Muscle layer of colon (tissue), 2 donors: ENCODE data around the gene TARM1.
"Not testable (repeated sequence)": the region's sequence is repeated elsewhere in the genome, so short reads cannot be mapped to it uniquely, and the experiment has no call there.

ENCODE experiments used
- H3K27ac ChIP-seq: one replicate; pipeline ENCODE4 v1.7.0; 2013; ENCODE audit warnings: low read depth, mild to moderate bottlenecking, low read length, moderate library complexity
- H3K27me3 ChIP-seq, 2 donors: one replicate each; pipeline ENCODE4 v1.7.0; 2013; ENCODE audit warnings: low read length in 2 of 2, mild to moderate bottlenecking in 2 of 2; ENCODE audit not compliant: insufficient read depth in 2 of 2, control insufficient read depth in 1 of 2
- H3K36me3 ChIP-seq: one replicate; pipeline ENCODE4 v1.7.0; 2013; ENCODE audit warnings: mild to moderate bottlenecking, low read length; ENCODE audit not compliant: insufficient read depth
- H3K4me1 ChIP-seq: one replicate; pipeline ENCODE4 v1.7.0; 2013; ENCODE audit warnings: mild to moderate bottlenecking, low read length; ENCODE audit not compliant: insufficient read depth
- H3K4me3 ChIP-seq, 2 donors: one replicate each; pipeline ENCODE4 v1.7.0; 2013; ENCODE audit warnings: low read length in 2 of 2, low read depth in 1 of 2, mild to moderate bottlenecking in 1 of 2, moderate library complexity in 1 of 2
- H3K9ac ChIP-seq: one replicate; pipeline ENCODE4 v1.7.0; 2013; ENCODE audit warnings: low read length
- H3K9me3 ChIP-seq: one replicate; pipeline ENCODE4 v1.7.0; 2013; ENCODE audit warnings: mild to moderate bottlenecking, low read length
- donor health status: abdominal sarcoma.
- donor health status: Adenocarcinoma of cecum.

Gene TARM1

DNA sequence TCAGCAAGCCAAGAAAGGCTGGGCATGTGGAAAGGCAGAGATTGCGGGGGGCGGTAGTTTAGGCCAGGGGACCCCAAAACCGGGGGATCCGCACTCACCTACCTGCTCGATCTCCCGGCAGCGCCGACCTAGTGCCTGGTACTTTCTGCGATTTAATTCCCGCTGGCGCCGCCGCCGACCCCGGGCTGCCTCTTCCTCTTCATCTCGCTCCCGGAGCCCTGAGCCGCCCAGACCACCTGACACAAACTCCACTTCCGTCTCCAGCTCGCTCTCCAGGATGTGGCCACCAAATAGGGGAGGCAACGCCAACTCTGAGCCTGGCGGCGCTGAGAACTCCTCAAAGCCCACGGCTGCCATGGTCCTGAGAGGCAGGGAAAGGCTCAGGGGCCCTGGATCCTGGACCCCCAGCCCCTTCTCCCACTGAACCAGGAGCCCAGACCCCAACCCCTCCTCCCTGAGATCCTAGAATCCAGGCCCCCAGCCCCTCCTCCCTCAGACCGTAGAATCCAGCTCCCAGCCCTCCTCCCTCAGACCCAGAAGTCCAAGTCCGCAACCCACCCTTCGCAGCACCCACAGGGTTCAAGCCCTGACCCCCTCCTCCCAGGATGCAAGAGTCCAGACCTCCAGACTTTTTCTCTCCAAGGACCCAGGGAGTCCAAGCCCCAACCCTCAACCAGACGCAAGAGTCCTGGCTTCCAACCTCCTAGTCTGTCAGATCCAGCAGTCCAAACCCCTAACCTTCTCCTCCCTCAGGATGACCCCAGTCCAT is 33.4 kb upstream of the TARM1 start:
- H3K9me3 ChIP-seq: no peaks in the 10 kb centered on the region
- H3K27me3 ChIP-seq: no peaks in the 10 kb centered on the region
- H3K27ac ChIP-seq: peak overlapping the region; percentile 99
- peak overlapping the region; percentile 85 to 95 for H3K4me3 ChIP-seq
- H3K36me3 ChIP-seq: peaks cover 17% of the 10 kb centered on the region
- H3K4me1 ChIP-seq: peaks cover 21% of the 10 kb centered on the region
- peak overlapping the region; percentile 75 for H3K9ac ChIP-seq

GRCh38 chr19:54109651-54110050 is 28.5 kb upstream of the TARM1 start:
- Histone ChIP-seq H3K27me3 (no peaks in the 10 kb centered on the region), H3K9me3 (no peaks in the 10 kb centered on the region), H3K9ac (no peak overlapping the region), H3K27ac (no peak overlapping the region), H3K4me1 (peaks cover 9% of the 10 kb centered on the region), H3K36me3 (peaks cover 36% of the 10 kb centered on the region), H3K4me3 (no peak overlapping the region)

- no peak overlapping the region for H3K27ac ChIP-seq
- no peak overlapping the region for H3K9ac ChIP-seq
- peaks cover 36% of the 10 kb centered on the region for H3K36me3 ChIP-seq
- H3K4me1 ChIP-seq: no peaks in the 10 kb centered on the region
- no peaks in the 10 kb centered on the region for H3K9me3 ChIP-seq
- H3K4me3 ChIP-seq: no peak overlapping the region
- H3K27me3 ChIP-seq: no peaks in the 10 kb centered on the region
Measured at GRCh38 chr19:54108496-54108895, 27.3 kb upstream of the TARM1 start.

- no peaks in the 10 kb centered on the region for H3K9me3 ChIP-seq
- peaks cover 36% of the 10 kb centered on the region for H3K36me3 ChIP-seq
- no peak overlapping the region for H3K4me3 ChIP-seq
- H3K27me3 ChIP-seq: no peaks in the 10 kb centered on the region
- H3K27ac ChIP-seq: no peak overlapping the region
- no peak overlapping the region for H3K9ac ChIP-seq
- no peaks in the 10 kb centered on the region for H3K4me1 ChIP-seq
Measured at GRCh38 chr19:54107876-54108490, 26.8 kb upstream of the TARM1 start.

- Histone ChIP-seq H3K4me3 (no peak overlapping the region), H3K27ac (no peak overlapping the region), H3K9me3 (no peaks in the 10 kb centered on the region), H3K36me3 (peaks cover 36% of the 10 kb centered on the region), H3K27me3 (no peaks in the 10 kb centered on the region), H3K4me1 (peaks cover 6% of the 10 kb centered on the region), H3K9ac (no peak overlapping the region)
Measured at GRCh38 chr19:54106716-54107115, 25.6 kb upstream of the TARM1 start.

DNA sequence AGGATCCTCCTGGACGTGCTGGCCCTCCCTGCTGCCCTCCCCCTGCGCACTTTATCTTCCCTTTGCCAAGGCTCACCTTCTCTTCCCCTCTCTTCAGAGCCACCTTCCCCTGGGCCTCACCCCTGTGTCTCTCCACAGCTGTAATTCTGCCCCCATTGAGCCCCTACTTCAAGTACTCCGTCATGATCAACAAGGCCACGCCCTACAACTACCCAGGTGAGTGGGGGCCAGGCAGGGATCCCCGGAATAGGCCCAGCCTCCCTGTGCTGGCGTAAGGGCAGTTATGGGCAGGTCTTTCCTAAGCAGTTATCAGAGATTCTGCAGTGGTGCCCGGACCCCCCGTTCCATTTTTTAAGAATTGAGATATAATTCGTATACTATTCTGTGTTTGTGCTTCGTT is 24.6 kb upstream of the TARM1 start:
- Histone ChIP-seq H3K36me3 (peaks cover 32% of the 10 kb centered on the region), H3K9me3 (no peaks in the 10 kb centered on the region), H3K4me3 (no peak overlapping the region), H3K4me1 (peaks cover 6% of the 10 kb centered on the region), H3K9ac (no peak overlapping the region), H3K27me3 (no peaks in the 10 kb centered on the region), H3K27ac (no peak overlapping the region)

- Histone ChIP-seq H3K36me3 (peaks cover 27% of the 10 kb centered on the region), H3K9ac (no peak overlapping the region), H3K4me1 (peaks cover 6% of the 10 kb centered on the region), H3K27me3 (no peaks in the 10 kb centered on the region), H3K4me3 (no peak overlapping the region), H3K27ac (no peak overlapping the region), H3K9me3 (no peaks in the 10 kb centered on the region)
Measured at GRCh38 chr19:54104998-54105715, 24.0 kb upstream of the TARM1 start.

GRCh38 chr19:54102421-54103169 is 21.4 kb upstream of the TARM1 start, which contains the start of gene NDUFA3:
TSS of gene NDUFA3 (plus strand) at chr19:54102855. CDS start at chr19:54102879, 24 bp downstream.
- H3K27ac ChIP-seq: peak within 1 kb of the TSS; percentile 80
- no peaks in the 10 kb centered on the region for H3K27me3 ChIP-seq
- peak within 1 kb of the TSS; percentile 67 to 89 for H3K4me3 ChIP-seq
- peaks cover 6% of the 10 kb centered on the region for H3K4me1 ChIP-seq
- peak within 1 kb of the TSS; percentile 78 for H3K9ac ChIP-seq
- H3K36me3 ChIP-seq: peaks cover 11% of the 10 kb centered on the region
- no peaks in the 10 kb centered on the region for H3K9me3 ChIP-seq

DNA sequence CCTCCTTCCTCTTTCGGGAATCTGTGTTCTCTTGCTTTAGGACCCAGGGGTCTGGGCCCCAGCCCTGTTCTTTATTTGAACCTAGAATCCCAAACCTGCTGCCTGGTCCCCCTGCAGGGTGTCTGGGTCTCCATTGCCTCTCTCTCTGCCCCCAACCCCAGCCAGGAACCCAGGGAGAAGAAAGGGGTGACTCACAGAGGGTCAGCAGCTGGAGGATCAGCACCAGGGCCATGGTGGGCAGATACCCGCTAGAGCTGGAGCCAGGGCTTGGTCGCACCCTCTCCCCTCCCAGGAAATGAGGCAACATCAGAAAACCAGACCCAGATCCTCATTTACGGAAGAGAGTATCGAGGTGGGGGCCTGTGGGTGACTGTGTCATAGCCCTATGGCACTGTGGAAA is 19.4 kb upstream of the TARM1 start, which contains the start of gene OSCAR:
TSS of gene OSCAR (minus strand) at position 243 of the 400 bp plus-strand sequence. CDS start at position 232, 11 bp downstream.
- no peak within 1 kb of the TSS for H3K27ac ChIP-seq
- H3K36me3 ChIP-seq: no peaks in the 10 kb centered on the region
- peaks cover 6% of the 10 kb centered on the region for H3K4me1 ChIP-seq
- peaks cover 0 to 14% of the 10 kb centered on the region in 2 donors for H3K27me3 ChIP-seq
- no peak within 1 kb of the TSS for H3K4me3 ChIP-seq
- H3K9me3 ChIP-seq: no peaks in the 10 kb centered on the region
- no peak within 1 kb of the TSS for H3K9ac ChIP-seq

DNA sequence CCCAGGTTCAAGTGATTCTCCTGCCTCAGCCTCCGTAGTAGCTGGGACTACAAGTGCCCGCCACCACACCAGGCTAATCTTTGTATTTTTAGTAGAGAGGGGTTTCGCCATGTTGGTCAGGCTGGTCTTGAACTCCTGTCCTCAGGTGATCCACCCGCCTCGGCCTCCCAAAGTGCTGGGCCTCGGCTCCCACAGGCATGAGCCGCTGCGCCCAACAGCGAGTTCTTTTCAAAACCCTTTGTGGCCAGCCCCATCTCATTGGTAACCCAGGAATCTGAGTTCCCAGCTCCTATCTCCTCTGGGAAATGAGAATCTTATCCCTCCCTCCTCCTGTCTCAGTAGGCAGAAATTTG is 18.7 kb upstream of the TARM1 start:
- H3K4me3 ChIP-seq, H3K9ac ChIP-seq, H3K27ac ChIP-seq, H3K9me3 ChIP-seq, H3K36me3 ChIP-seq, H3K4me1 ChIP-seq: not testable (repeated sequence)
- peaks cover 0 to 21% of the 10 kb centered on the region in 2 donors for H3K27me3 ChIP-seq
